Measurements from ENCODE around the gene HOXB4. TPM values are rescaled to one million over a fixed set of nuclear protein-coding genes. Genes with fewer than 3 reads are reported as not detected.
A peak's percentile ranks its signal among the peaks of the same experiment; 100 is the strongest.

The HOXB4 gene
- total RNA-seq, 2 experiments from 2014 or later, result 5.3 to 6.4 TPM

GRCh38 chr17:48547808-48548522, 30.2 kb downstream of the HOXB4 start:
- Mint-ChIP-seq H3K27ac (peak overlapping the region; percentile 84), H3K4me3 (peak overlapping the region; percentile 74), H3K9me3 (no peaks in the 10 kb centered on the region), H3K4me1 (peaks cover 34% of the 10 kb centered on the region), H3K36me3 (peaks cover 12% of the 10 kb centered on the region), H3K27me3 (peaks cover 11% of the 10 kb centered on the region)
- POLR2A ChIA-PET, result interaction anchor here (1.0 to 2.3 kb wide), 3 partner anchors 34 to 113 kb away, joined by 4 to 13 read pairs (median 5); no protein-coding TSS in a partner anchor
- ATAC-seq (ENCODE audit: low read depth), result no peak
- peak; percentile 53 for DNase-seq

- H3K36me3 Mint-ChIP-seq, result peaks cover 15% of the 10 kb centered on the region
- H3K4me3 Mint-ChIP-seq, result peak overlapping the region; percentile 74
- peaks cover 11% of the 10 kb centered on the region for H3K27me3 Mint-ChIP-seq
- POLR2A ChIA-PET, result interaction anchor here (1.0 to 2.3 kb wide), 7 partner anchors 23 to 112 kb away, joined by 3 to 13 read pairs (median 4); partner anchors contain the start of gene HOXB4
- peaks cover 39% of the 10 kb centered on the region for H3K4me1 Mint-ChIP-seq
- DNase-seq (no peak), ATAC-seq (ENCODE audit: low read depth) (no peak)
- H3K9me3 Mint-ChIP-seq, result no peaks in the 10 kb centered on the region
- H3K27ac Mint-ChIP-seq, result peak overlapping the region; percentile 84
Measured at GRCh38 chr17:48546924-48547807, 31.0 kb downstream of the HOXB4 start.

GRCh38 chr17:48546137-48546923, 31.8 kb downstream of the HOXB4 start:
- Mint-ChIP-seq H3K9me3 (no peaks in the 10 kb centered on the region), H3K27me3 (peaks cover 11% of the 10 kb centered on the region), H3K4me1 (peaks cover 42% of the 10 kb centered on the region), H3K36me3 (peaks cover 12% of the 10 kb centered on the region), H3K4me3 (peak overlapping the region; percentile 74), H3K27ac (peak overlapping the region; percentile 84)
- no peak for DNase-seq
- no peak for ATAC-seq (ENCODE audit: low read depth)
- POLR2A ChIA-PET, result interaction anchor here (0.6 to 2.3 kb wide), 8 partner anchors 13 to 111 kb away, joined by 3 to 13 read pairs (median 4); partner anchors contain the start of gene HOXB4

- Mint-ChIP-seq H3K27ac (peak overlapping the region; percentile 28), H3K4me1 (peaks cover 47% of the 10 kb centered on the region)
- no peak for DNase-seq
Measured at GRCh38 chr17:48545539-48545938, 32.6 kb downstream of the HOXB4 start.

GRCh38 chr17:48545022-48545375, 33.2 kb downstream of the HOXB4 start, which contains the start of gene HOXB2:
Gene HOXB2 (minus strand): TSS chr17:48545109. CDS start chr17:48544911, 198 bp downstream.
- H3K9me3 Mint-ChIP-seq, result no peaks in the 10 kb centered on the region
- peaks cover 49% of the 10 kb centered on the region for H3K4me1 Mint-ChIP-seq
- ATAC-seq (ENCODE audit: low read depth), result no peak
- H3K27me3 Mint-ChIP-seq, result peaks cover 14% of the 10 kb centered on the region
- no peak for DNase-seq
- H3K27ac Mint-ChIP-seq, result peak within 1 kb of the TSS; percentile 97
- H3K36me3 Mint-ChIP-seq, result peaks cover 12% of the 10 kb centered on the region
- POLR2A ChIA-PET, result no interaction called here
- peak within 1 kb of the TSS; percentile 96 for H3K4me3 Mint-ChIP-seq

More at GRCh38 chr17:48545539-48545938, 32.6 kb downstream of the HOXB4 start:
- POLR2A ChIA-PET, result interaction anchor here (1.5 kb wide), 1 partner anchor 35 kb away, joined by 9 read pairs; no protein-coding TSS in a partner anchor
- H3K9me3 Mint-ChIP-seq, result no peaks in the 10 kb centered on the region
- H3K36me3 Mint-ChIP-seq, result peaks cover 15% of the 10 kb centered on the region
- peaks cover 14% of the 10 kb centered on the region for H3K27me3 Mint-ChIP-seq
- H3K4me3 Mint-ChIP-seq, result peak overlapping the region; percentile 96
- no peak for ATAC-seq (ENCODE audit: low read depth)

GRCh38 chr17:48544349-48545021, 33.7 kb downstream of the HOXB4 start:
- Mint-ChIP-seq H3K4me3 (peak overlapping the region; percentile 96), H3K27ac (peak overlapping the region; percentile 97), H3K9me3 (no peaks in the 10 kb centered on the region), H3K4me1 (peaks cover 51% of the 10 kb centered on the region), H3K36me3 (peaks cover 10% of the 10 kb centered on the region), H3K27me3 (peaks cover 17% of the 10 kb centered on the region)
- DNase-seq (peak; percentile 63), ATAC-seq (ENCODE audit: low read depth) (no peak)
- POLR2A ChIA-PET, result interaction anchor here (1.2 kb wide), 3 partner anchors 29 to 39 kb away, joined by 3 to 5 read pairs (median 3); no protein-coding TSS in a partner anchor

- Mint-ChIP-seq H3K27ac (peak overlapping the region; percentile 97), H3K4me3 (peak overlapping the region; percentile 96), H3K9me3 (no peaks in the 10 kb centered on the region), H3K27me3 (peaks cover 18% of the 10 kb centered on the region), H3K36me3 (peaks cover 8% of the 10 kb centered on the region), H3K4me1 (peaks cover 50% of the 10 kb centered on the region)
- DNase-seq, result peak; percentile 66
- POLR2A ChIA-PET, result interaction anchor here (1.2 to 1.5 kb wide), 4 partner anchors 28 to 38 kb away, joined by 3 to 7 read pairs (median 4); no protein-coding TSS in a partner anchor
- peak; percentile 30 for ATAC-seq (ENCODE audit: low read depth)
Measured at GRCh38 chr17:48543854-48544348, 34.2 kb downstream of the HOXB4 start.

- Mint-ChIP-seq H3K36me3 (peaks cover 8% of the 10 kb centered on the region), H3K27ac (peak overlapping the region; percentile 97), H3K27me3 (peaks cover 18% of the 10 kb centered on the region), H3K4me3 (peak overlapping the region; percentile 96), H3K4me1 (peaks cover 46% of the 10 kb centered on the region), H3K9me3 (no peaks in the 10 kb centered on the region)
- DNase-seq (peak; percentile 80), ATAC-seq (ENCODE audit: low read depth) (peak; percentile 62)
- POLR2A ChIA-PET, result interaction anchor here (0.5 to 1.5 kb wide), 5 partner anchors 28 to 1187 kb away, joined by 3 to 7 read pairs (median 3); no protein-coding TSS in a partner anchor
Measured at GRCh38 chr17:48543107-48543853, 34.9 kb downstream of the HOXB4 start.

- Mint-ChIP-seq H3K36me3 (peaks cover 8% of the 10 kb centered on the region), H3K9me3 (no peaks in the 10 kb centered on the region), H3K27ac (peak overlapping the region; percentile 96), H3K4me3 (peak overlapping the region; percentile 96), H3K4me1 (peaks cover 41% of the 10 kb centered on the region), H3K27me3 (peaks cover 18% of the 10 kb centered on the region)
- ATAC-seq (ENCODE audit: low read depth) (no peak), DNase-seq (no peak)
- POLR2A ChIA-PET, result interaction anchor here (0.5 to 1.5 kb wide), 3 partner anchors 31 to 1186 kb away, joined by 3 to 7 read pairs (median 4); partner anchors contain the start of gene HOXB5
Measured at GRCh38 chr17:48542698-48543106, 35.4 kb downstream of the HOXB4 start.

GRCh38 chr17:48542114-48542656, 36.0 kb downstream of the HOXB4 start:
- H3K27me3 Mint-ChIP-seq, result peaks cover 23% of the 10 kb centered on the region
- ATAC-seq (ENCODE audit: low read depth), result no peak

More at GRCh38 chr17:48542114-48542656, 36.0 kb downstream of the HOXB4 start:
- H3K27ac Mint-ChIP-seq, result peak overlapping the region; percentile 92
- peak; percentile 52 for DNase-seq
- H3K4me1 Mint-ChIP-seq, result peaks cover 38% of the 10 kb centered on the region
- H3K9me3 Mint-ChIP-seq, result no peaks in the 10 kb centered on the region
- peak overlapping the region; percentile 96 for H3K4me3 Mint-ChIP-seq
- peaks cover 8% of the 10 kb centered on the region for H3K36me3 Mint-ChIP-seq
- POLR2A ChIA-PET, result interaction anchor here (0.5 to 2.9 kb wide), 8 partner anchors 27 to 1186 kb away, joined by 3 to 21 read pairs (median 3); partner anchors contain the start of gene HOXB5

All from activated naive CD8-positive, alpha-beta T cell treated with anti-CD3 and anti-CD28 coated beads, Interleukin-2, amount 10 ng/mL, durations not matched to agents 7 days and 5 days (primary cell).